ENCODE data around the gene PLA2G6. TPM values are rescaled to one million over a fixed set of nuclear protein-coding genes. Genes with fewer than 3 reads are reported as not detected.
A peak's percentile ranks its signal among the peaks of the same experiment; 100 is the strongest.

Gene PLA2G6
- total RNA-seq, 4 donors from 2014 or later, result 30.7 to 327 (median 72.3) TPM

- Histone ChIP-seq H3K9me3 (no peaks in the 10 kb centered on the region), H3K27ac (no peak overlapping the region), H3K36me3 (no peaks in the 10 kb centered on the region), H3K4me3 (peak overlapping the region in 1 of 4 donors; percentile 45), H3K27me3 (peaks cover 27% of the 10 kb centered on the region), H3K4me1 (peaks cover 4 to 22% (median 21%) of the 10 kb centered on the region in 4 donors)
- in situ Hi-C loops (cut with MboI; ENCODE audit: low pct_ligation_motif_present in 1 of 4, low pct_unique_long_range_greater_than_20kb in 1 of 4, low sequenced_read_pairs in 3 of 4), result no loop called here
- DNase-seq, result no peak
- intact Hi-C loops (cut with DNase I; ENCODE audit: low total_unique reads), result no loop called here
- TF ChIP-seq EP300 (IDR thresholded peaks at IDR 0.05; ENCODE audit: low read depth) (no peak), POLR2A (IDR thresholded peaks at IDR 0.05) (no peak), CTCF (IDR thresholded peaks at IDR 0.05) (no peak), POLR2AphosphoS5 (IDR thresholded peaks at IDR 0.05) (no peak)
- 22% methylated on average over 49 of the region's 52 CpGs; no CpG with 5 or more reads in 1 of the 2 donors for WGBS, 2 donors (ENCODE audit: low coverage in 1 of 2)
Observed at GRCh38 chr22:38081941-38082828, 99.4 kb downstream of the PLA2G6 start.

DNA sequence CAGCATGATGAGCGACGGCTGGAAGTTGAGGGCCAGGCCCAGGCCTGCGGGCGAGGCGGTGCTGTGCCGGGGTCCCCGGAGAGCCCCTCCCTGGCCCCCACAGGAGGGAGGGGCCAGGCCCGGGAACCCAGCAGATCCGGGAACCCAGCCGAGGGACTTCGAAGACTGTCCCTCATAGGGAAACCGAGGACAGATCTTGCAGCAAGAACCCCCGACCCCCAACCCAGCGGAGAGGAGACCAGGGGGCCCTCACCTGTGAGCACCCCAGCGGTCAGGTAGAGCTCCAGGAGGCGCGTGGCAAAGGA lies 100.0 kb downstream of the PLA2G6 start:
- H3K4me3 ChIP-seq, result peak overlapping the region in 3 of 4 donors; percentile 12 to 45 (median 34)
- TF ChIP-seq CTCF (IDR thresholded peaks at IDR 0.05), result no peak
- TF ChIP-seq EP300 (IDR thresholded peaks at IDR 0.05; ENCODE audit: low read depth), result no peak
- TF ChIP-seq POLR2AphosphoS5 (IDR thresholded peaks at IDR 0.05), result no peak
- no peak for TF ChIP-seq POLR2A (IDR thresholded peaks at IDR 0.05)

GRCh38 chr22:38080850-38081635 lies 100.6 kb downstream of the PLA2G6 start:
- 15 to 32% methylated on average over 13 to 50 of the region's 110 CpGs for WGBS, 2 donors (ENCODE audit: low coverage in 1 of 2)
- TF ChIP-seq POLR2AphosphoS5 (IDR thresholded peaks at IDR 0.05) (peak in 1 of 3 donors; percentile 9), EP300 (IDR thresholded peaks at IDR 0.05; ENCODE audit: low read depth) (no peak)
- Histone ChIP-seq H3K27ac (no peak overlapping the region), H3K36me3 (no peaks in the 10 kb centered on the region), H3K4me3 (peak overlapping the region in 3 of 4 donors; percentile 12 to 45 (median 34)), H3K4me1 (peaks cover 4 to 22% (median 21%) of the 10 kb centered on the region in 4 donors), H3K9me3 (no peaks in the 10 kb centered on the region), H3K27me3 (peaks cover 27% of the 10 kb centered on the region)
- DNase-seq, result peak; percentile 22
- in situ Hi-C loops (cut with MboI; ENCODE audit: low pct_ligation_motif_present in 1 of 4, low pct_unique_long_range_greater_than_20kb in 1 of 4, low sequenced_read_pairs in 3 of 4) (no loop called here), intact Hi-C loops (cut with DNase I; ENCODE audit: low total_unique reads) (no loop called here)

More for the DNA sequence above, 100.0 kb downstream of the PLA2G6 start:
- H3K36me3 ChIP-seq, result no peaks in the 10 kb centered on the region
- H3K4me1 ChIP-seq, result peaks cover 4 to 22% (median 21%) of the 10 kb centered on the region in 4 donors
- intact Hi-C loops (cut with DNase I; ENCODE audit: low total_unique reads) (no loop called here), in situ Hi-C loops (cut with MboI; ENCODE audit: low pct_ligation_motif_present in 1 of 4, low pct_unique_long_range_greater_than_20kb in 1 of 4, low sequenced_read_pairs in 3 of 4) (no loop called here)
- peaks cover 27% of the 10 kb centered on the region for H3K27me3 ChIP-seq
- WGBS, 2 donors (ENCODE audit: low coverage in 1 of 2), result 19% methylated on average over 13 of the region's 17 CpGs; no CpG with 5 or more reads in 1 of the 2 donors
- no peak overlapping the region for H3K27ac ChIP-seq
- DNase-seq, result no peak
- H3K9me3 ChIP-seq, result no peaks in the 10 kb centered on the region

DNA sequence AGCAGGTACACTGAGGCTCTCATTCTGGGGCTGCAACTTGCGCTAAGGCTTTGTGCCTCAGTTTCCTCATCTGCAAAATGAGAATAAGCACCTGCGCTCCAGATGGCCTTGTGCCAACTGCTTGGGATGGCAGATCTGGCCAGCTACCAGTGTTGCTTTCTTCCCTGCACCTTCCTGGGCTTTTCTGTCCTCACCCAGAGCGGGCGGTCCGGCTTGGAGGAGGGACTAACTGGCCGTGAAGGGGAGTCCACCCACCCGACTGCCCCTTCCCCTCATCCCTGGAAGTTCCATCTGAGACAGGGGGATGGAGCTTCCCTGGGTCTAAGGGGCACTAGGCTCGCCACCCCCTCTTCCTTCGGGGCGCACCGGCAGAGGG lies 101.2 kb downstream of the PLA2G6 start:
- Histone ChIP-seq H3K36me3 (no peaks in the 10 kb centered on the region), H3K27me3 (peaks cover 27% of the 10 kb centered on the region), H3K4me1 (peaks cover 4 to 22% (median 21%) of the 10 kb centered on the region in 4 donors), H3K4me3 (peak overlapping the region in 2 of 4 donors; percentile 34 to 45), H3K9me3 (no peaks in the 10 kb centered on the region), H3K27ac (no peak overlapping the region)
- intact Hi-C loops (cut with DNase I; ENCODE audit: low total_unique reads) (no loop called here), in situ Hi-C loops (cut with MboI; ENCODE audit: low pct_ligation_motif_present in 1 of 4, low pct_unique_long_range_greater_than_20kb in 1 of 4, low sequenced_read_pairs in 3 of 4) (no loop called here)
- WGBS, 2 donors (ENCODE audit: low coverage in 1 of 2), result 72 to 81% methylated on average over 2 to 9 of the region's 11 CpGs
- no peak for TF ChIP-seq CTCF (IDR thresholded peaks at IDR 0.05)
- no peak for TF ChIP-seq EP300 (IDR thresholded peaks at IDR 0.05; ENCODE audit: low read depth)
- TF ChIP-seq POLR2A (IDR thresholded peaks at IDR 0.05), result no peak
- no peak for TF ChIP-seq POLR2AphosphoS5 (IDR thresholded peaks at IDR 0.05)
- no peak for DNase-seq
